GM13977 (cell line): Measurements from ENCODE around the gene DPP10.

ENCODE experiments used
- DNase-seq: peaks from one replicate; pipeline ENCODE4 v3.0.0; 2012; ENCODE audit warnings: low spot score
- CTCF ChIP-seq: IDR thresholded peaks from 2 replicates; pipeline ENCODE4 v1.5.1; 2012; ENCODE audit warnings: mild to moderate bottlenecking, control low read depth; ENCODE audit not compliant: insufficient read depth; ENCODE audit errors: extremely low read depth, missing control alignments
- in situ Hi-C: fragments of 300-500 bp; cut with MboI; formaldehyde crosslinking; loops from one replicate; pipeline ENCODE4 v1.12.0; 2022; ENCODE audit warnings: low sequenced_read_pairs, low pct_unique_long_range_greater_than_20kb, mixed read lengths, inconsistent platforms; ENCODE audit not compliant: unreplicated experiment

The DPP10 gene

GRCh38 chr2:115684345-115684744 is 1241.9 kb downstream of the DPP10 start:
- DNase-seq, result no peak
- in situ Hi-C loops, result no loop called here
- TF ChIP-seq CTCF, result no peak

GRCh38 chr2:115691409-115691808 is 1249.0 kb downstream of the DPP10 start:
- TF ChIP-seq CTCF, result no peak
- DNase-seq, result no peak
- in situ Hi-C loops, result no loop called here

- no peak for TF ChIP-seq CTCF
- in situ Hi-C loops, result no loop called here
- no peak for DNase-seq
Measured at GRCh38 chr2:115694651-115695050, 1252.2 kb downstream of the DPP10 start.

- TF ChIP-seq CTCF, result no peak
- in situ Hi-C loops, result no loop called here
- DNase-seq, result no peak
Measured at GRCh38 chr2:115733190-115733775, 1290.8 kb downstream of the DPP10 start.

- no peak for DNase-seq
- no peak for TF ChIP-seq CTCF
- in situ Hi-C loops, result no loop called here
Measured at GRCh38 chr2:115738111-115738510, 1295.7 kb downstream of the DPP10 start.

- no peak for TF ChIP-seq CTCF
- no peak for DNase-seq
- in situ Hi-C loops, result no loop called here
Measured at GRCh38 chr2:115739574-115739973, 1297.1 kb downstream of the DPP10 start.

- no peak for DNase-seq
- no peak for TF ChIP-seq CTCF
- in situ Hi-C loops, result no loop called here
Measured at GRCh38 chr2:115746151-115746550, 1303.7 kb downstream of the DPP10 start.
